Measurements from ENCODE around the gene OSTM1. TPM values are rescaled to one million over a fixed set of nuclear protein-coding genes. Genes with fewer than 3 reads are reported as not detected.
"Not testable (repeated sequence)": the region's sequence is repeated elsewhere in the genome, so short reads cannot be mapped to it uniquely, and the experiment has no call there.

OSTM1 gene
- total and polyA plus RNA-seq, 7 experiments from 2014 or later: 25.0 to 48.9 (median 31.3) TPM

DNA sequence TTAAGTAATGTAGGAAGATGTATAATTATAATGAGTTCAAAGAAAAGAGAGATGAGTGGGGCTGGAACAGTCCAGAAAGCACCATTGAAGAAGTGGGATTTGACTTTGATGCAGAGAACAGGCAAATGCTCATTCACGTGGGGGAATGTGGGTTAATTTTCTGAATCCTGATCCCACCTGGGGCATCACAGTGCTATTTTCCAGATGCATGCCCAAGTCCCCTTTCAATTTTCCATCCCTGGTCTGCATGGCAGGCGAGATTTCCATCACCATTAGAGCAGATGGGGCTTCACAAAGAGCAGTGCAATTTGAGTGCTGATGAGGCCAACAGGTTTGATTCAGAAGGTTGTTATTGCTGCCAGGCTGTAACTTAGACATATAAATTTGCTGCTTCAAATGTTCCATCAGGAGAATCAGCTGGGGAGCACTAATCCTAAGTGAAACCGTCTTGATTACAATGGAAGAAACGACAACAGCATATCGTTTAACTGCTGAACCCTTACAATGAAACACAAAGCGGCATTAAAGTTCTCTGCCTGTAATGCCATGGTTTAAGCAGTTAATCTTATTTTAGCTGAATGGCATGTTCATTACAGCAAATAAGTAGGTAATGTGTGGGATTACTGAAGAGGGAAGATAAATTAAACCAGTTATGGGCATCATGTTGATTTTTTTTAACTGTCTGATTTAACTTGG lies 45.2 kb downstream of the OSTM1 start:
- H3K4me3 ChIP-seq (ENCODE audit: low read length): no peak overlapping the region
- POLR2A ChIA-PET: interaction anchor here (0.6 kb wide), 1 partner anchor 1052 kb away, joined by 3 read pairs; no protein-coding TSS in a partner anchor
- intact Hi-C loops (cut with micrococcal nuclease): no loop called here
- H3K9me3 ChIP-seq (ENCODE audit: control insufficient read depth in 2 of 3, low read length in 3 of 3): no peaks in the 10 kb centered on the region
- H3K4me3 Mint-ChIP-seq: no peak overlapping the region
- H3K9me3 Mint-ChIP-seq: no peaks in the 10 kb centered on the region
- no peak overlapping the region for H3K27ac Mint-ChIP-seq
- CTCF ChIA-PET: no interaction called here
- DNase-seq (no peak), ATAC-seq (no peak)
- no peaks in the 10 kb centered on the region for H3K27me3 Mint-ChIP-seq
- no peaks in the 10 kb centered on the region for H3K27me3 ChIP-seq (ENCODE audit: control insufficient read depth in 2 of 2, insufficient read depth in 2 of 2, low read length in 2 of 2)
- peaks cover 0 to 4% (median 0%) of the 10 kb centered on the region in 7 donors for H3K4me1 Mint-ChIP-seq
- peaks cover 0 to 5% (median 0%) of the 10 kb centered on the region in 3 experiments for H3K36me3 ChIP-seq (ENCODE audit: control insufficient read depth in 2 of 3, insufficient read depth in 3 of 3, low read length in 3 of 3)
- H3K4me1 ChIP-seq (ENCODE audit: control insufficient read depth in 2 of 2, insufficient read depth in 2 of 2, low read length in 2 of 2): no peaks in the 10 kb centered on the region
- no peak overlapping the region for H3K27ac ChIP-seq (ENCODE audit: low read depth, low read length)
- H3K36me3 Mint-ChIP-seq: peaks cover 0 to 24% (median 5%) of the 10 kb centered on the region in 5 donors

DNA sequence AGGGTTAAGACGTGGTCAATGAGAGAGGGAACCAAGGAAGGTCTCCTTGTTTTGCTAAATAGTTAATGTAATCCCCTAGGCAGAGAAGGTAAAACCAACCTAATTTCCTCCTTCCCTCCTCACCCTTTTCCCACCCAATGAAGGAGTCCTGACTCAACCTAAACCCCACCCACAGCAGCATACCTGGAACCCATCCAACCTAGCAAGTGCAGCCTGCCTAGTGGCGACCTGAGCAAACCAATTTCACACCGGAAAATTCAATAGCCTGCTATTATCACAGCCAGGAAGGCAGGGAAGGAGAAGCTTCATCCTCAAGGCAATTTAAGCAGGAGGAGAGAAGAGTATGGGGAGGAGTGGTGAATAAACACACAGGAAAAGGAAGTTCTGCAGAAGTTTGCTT lies 46.9 kb downstream of the OSTM1 start:
- intact Hi-C loops (cut with micrococcal nuclease): no loop called here
- Histone ChIP-seq H3K4me1 (ENCODE audit: control insufficient read depth in 2 of 2, insufficient read depth in 2 of 2, low read length in 2 of 2) (no peaks in the 10 kb centered on the region), H3K9me3 (ENCODE audit: control insufficient read depth in 2 of 3, low read length in 3 of 3) (no peaks in the 10 kb centered on the region), H3K27ac (ENCODE audit: low read depth, low read length) (no peak overlapping the region), H3K4me3 (ENCODE audit: low read length) (no peak overlapping the region), H3K36me3 (ENCODE audit: control insufficient read depth in 2 of 3, insufficient read depth in 3 of 3, low read length in 3 of 3) (peaks cover 0 to 5% (median 0%) of the 10 kb centered on the region in 3 experiments), H3K27me3 (ENCODE audit: control insufficient read depth in 2 of 2, insufficient read depth in 2 of 2, low read length in 2 of 2) (no peaks in the 10 kb centered on the region)
- H3K4me1 Mint-ChIP-seq: peaks cover 0 to 4% (median 0%) of the 10 kb centered on the region in 7 donors
- POLR2A ChIA-PET: no interaction called here
- no peaks in the 10 kb centered on the region for H3K27me3 Mint-ChIP-seq
- CTCF ChIA-PET: no interaction called here
- DNase-seq: no peak
- H3K27ac Mint-ChIP-seq: no peak overlapping the region
- H3K9me3 Mint-ChIP-seq: no peaks in the 10 kb centered on the region
- H3K36me3 Mint-ChIP-seq: peaks cover 0 to 21% (median 0%) of the 10 kb centered on the region in 5 donors
- ATAC-seq: no peak
- no peak overlapping the region for H3K4me3 Mint-ChIP-seq

DNA sequence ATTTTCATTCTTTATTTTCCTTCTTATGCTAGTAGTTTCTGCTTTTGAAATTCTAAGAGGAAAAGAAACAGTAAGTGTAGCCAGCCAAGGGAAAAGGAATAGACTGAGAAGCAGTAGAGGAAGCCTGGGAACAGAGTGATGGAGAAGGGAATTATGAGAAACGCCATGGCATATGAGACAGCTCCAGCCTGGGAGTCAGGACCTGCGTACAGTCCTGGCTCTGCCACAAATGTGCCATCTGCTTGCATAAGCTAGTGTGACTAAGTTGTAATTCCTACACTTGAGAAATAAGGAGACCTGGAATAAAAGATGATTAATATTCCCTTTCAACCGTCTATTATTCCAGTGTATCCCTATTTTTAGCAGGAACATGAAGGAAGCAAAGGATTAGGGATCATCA lies 47.5 kb downstream of the OSTM1 start:
- no peaks in the 10 kb centered on the region for H3K4me1 ChIP-seq (ENCODE audit: control insufficient read depth in 2 of 2, insufficient read depth in 2 of 2, low read length in 2 of 2)
- no peaks in the 10 kb centered on the region for H3K27me3 ChIP-seq (ENCODE audit: control insufficient read depth in 2 of 2, insufficient read depth in 2 of 2, low read length in 2 of 2)
- DNase-seq (no peak), ATAC-seq (no peak)
- intact Hi-C loops (cut with micrococcal nuclease): no loop called here
- Mint-ChIP-seq H3K4me3 (no peak overlapping the region), H3K27ac (no peak overlapping the region), H3K36me3 (peaks cover 0 to 19% (median 0%) of the 10 kb centered on the region in 5 donors), H3K4me1 (peaks cover 0 to 4% (median 0%) of the 10 kb centered on the region in 7 donors), H3K9me3 (no peaks in the 10 kb centered on the region), H3K27me3 (no peaks in the 10 kb centered on the region)
- no peak overlapping the region for H3K27ac ChIP-seq (ENCODE audit: low read depth, low read length)
- ChIA-PET POLR2A (no interaction called here), CTCF (no interaction called here)
- H3K9me3 ChIP-seq (ENCODE audit: control insufficient read depth in 2 of 3, low read length in 3 of 3): no peaks in the 10 kb centered on the region
- no peak overlapping the region for H3K4me3 ChIP-seq (ENCODE audit: low read length)
- peaks cover 0 to under 1% (median 0%) of the 10 kb centered on the region in 3 experiments for H3K36me3 ChIP-seq (ENCODE audit: control insufficient read depth in 2 of 3, insufficient read depth in 3 of 3, low read length in 3 of 3)

DNA sequence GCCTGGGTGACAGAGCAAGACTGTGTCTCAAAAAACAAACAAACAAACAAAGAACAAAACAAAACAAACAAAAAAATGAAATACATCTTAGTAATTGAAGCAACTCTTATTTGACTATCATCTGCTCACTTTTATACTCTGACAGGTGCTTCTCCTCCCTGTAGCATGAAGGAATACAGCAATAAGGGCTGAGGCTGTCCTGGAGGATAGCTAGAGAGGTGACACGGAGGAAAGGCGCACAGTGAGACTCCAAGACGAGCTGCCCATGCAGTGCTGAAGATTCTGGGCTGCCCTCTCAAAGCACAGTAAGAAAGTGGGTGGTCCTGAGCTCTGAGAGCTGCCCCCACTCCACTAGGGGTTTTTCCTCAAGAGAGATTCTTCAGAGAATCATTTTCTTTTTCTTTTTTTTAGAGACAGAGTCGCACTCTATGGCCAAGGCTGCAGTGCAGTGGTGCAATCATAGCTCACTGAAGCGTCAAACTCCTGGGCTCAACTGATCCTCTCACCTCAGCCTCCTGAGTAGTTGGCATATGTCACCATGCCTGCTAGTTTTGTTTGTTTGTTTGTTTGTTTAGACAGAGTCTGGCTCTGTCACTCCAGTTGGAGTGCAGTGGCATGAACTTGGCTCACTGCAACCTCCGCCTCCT lies 50.0 kb downstream of the OSTM1 start:
- ATAC-seq (no peak), DNase-seq (no peak)
- Histone ChIP-seq H3K27me3 (ENCODE audit: control insufficient read depth in 2 of 2, insufficient read depth in 2 of 2, low read length in 2 of 2) (no peaks in the 10 kb centered on the region), H3K9me3 (ENCODE audit: control insufficient read depth in 2 of 3, low read length in 3 of 3) (no peaks in the 10 kb centered on the region), H3K36me3 (ENCODE audit: control insufficient read depth in 2 of 3, insufficient read depth in 3 of 3, low read length in 3 of 3) (no peaks in the 10 kb centered on the region), H3K4me1 (ENCODE audit: control insufficient read depth in 2 of 2, insufficient read depth in 2 of 2, low read length in 2 of 2) (no peaks in the 10 kb centered on the region), H3K27ac (ENCODE audit: low read depth, low read length) (no peak overlapping the region), H3K4me3 (ENCODE audit: low read length) (no peak overlapping the region)
- H3K27ac Mint-ChIP-seq: no peak overlapping the region
- H3K27me3 Mint-ChIP-seq: peaks cover 0 to 2% (median 0%) of the 10 kb centered on the region in 5 donors
- peaks cover 0 to 19% (median 0%) of the 10 kb centered on the region in 5 donors for H3K36me3 Mint-ChIP-seq
- CTCF ChIA-PET: no interaction called here
- intact Hi-C loops (cut with micrococcal nuclease): no loop called here
- POLR2A ChIA-PET: no interaction called here
- peaks cover 0 to 4% (median 0%) of the 10 kb centered on the region in 7 donors for H3K4me1 Mint-ChIP-seq
- no peak overlapping the region for H3K4me3 Mint-ChIP-seq
- H3K9me3 Mint-ChIP-seq: no peaks in the 10 kb centered on the region

DNA sequence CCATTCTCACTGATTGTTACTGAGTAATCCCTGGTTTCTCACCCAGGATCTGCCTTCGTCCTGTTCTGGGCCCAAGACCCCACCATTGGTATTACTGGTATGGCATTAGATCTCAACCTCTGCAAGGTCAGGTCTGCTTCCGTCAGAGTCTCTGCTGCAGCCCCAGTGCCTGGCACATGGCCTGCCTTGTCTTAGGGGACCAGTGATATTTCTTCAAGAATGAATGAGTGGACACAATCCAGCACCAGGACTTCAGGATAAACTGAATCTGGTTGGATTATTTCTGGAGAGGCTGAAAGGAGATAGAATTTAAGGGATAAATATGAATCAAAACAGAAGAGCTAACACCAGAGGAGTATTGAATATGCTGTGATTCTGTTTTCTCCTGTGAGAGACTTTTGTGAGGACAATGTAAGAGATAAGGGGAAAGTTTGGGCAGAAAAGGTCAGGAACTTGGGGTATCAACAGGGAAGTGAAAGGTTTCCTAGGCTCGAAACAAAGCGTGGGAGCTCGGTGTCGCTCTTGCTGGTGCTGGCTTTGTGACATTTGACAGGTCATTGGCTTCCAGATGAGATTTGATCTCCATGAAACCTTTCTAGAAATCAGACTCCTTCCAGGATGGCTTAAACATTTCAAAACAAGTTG lies 53.9 kb downstream of the OSTM1 start:
- Histone ChIP-seq H3K4me1 (ENCODE audit: control insufficient read depth in 2 of 2, insufficient read depth in 2 of 2, low read length in 2 of 2) (no peaks in the 10 kb centered on the region), H3K36me3 (ENCODE audit: control insufficient read depth in 2 of 3, insufficient read depth in 3 of 3, low read length in 3 of 3) (no peaks in the 10 kb centered on the region), H3K4me3 (ENCODE audit: low read length) (no peak overlapping the region), H3K27me3 (ENCODE audit: control insufficient read depth in 2 of 2, insufficient read depth in 2 of 2, low read length in 2 of 2) (no peaks in the 10 kb centered on the region), H3K9me3 (ENCODE audit: control insufficient read depth in 2 of 3, low read length in 3 of 3) (no peaks in the 10 kb centered on the region), H3K27ac (ENCODE audit: low read depth, low read length) (no peak overlapping the region)
- DNase-seq (no peak), ATAC-seq (no peak)
- peaks cover 0 to 12% (median 4%) of the 10 kb centered on the region in 11 donors for H3K9me3 Mint-ChIP-seq
- H3K36me3 Mint-ChIP-seq: peaks cover 0 to 14% (median 10%) of the 10 kb centered on the region in 5 donors
- peaks cover 0 to 11% (median 5%) of the 10 kb centered on the region in 5 donors for H3K27me3 Mint-ChIP-seq
- no peak overlapping the region for H3K4me3 Mint-ChIP-seq
- POLR2A ChIA-PET: no interaction called here
- intact Hi-C loops (cut with micrococcal nuclease): no loop called here
- H3K27ac Mint-ChIP-seq: no peak overlapping the region
- CTCF ChIA-PET: no interaction called here
- peaks cover 0 to 1% (median 0%) of the 10 kb centered on the region in 7 donors for H3K4me1 Mint-ChIP-seq

DNA sequence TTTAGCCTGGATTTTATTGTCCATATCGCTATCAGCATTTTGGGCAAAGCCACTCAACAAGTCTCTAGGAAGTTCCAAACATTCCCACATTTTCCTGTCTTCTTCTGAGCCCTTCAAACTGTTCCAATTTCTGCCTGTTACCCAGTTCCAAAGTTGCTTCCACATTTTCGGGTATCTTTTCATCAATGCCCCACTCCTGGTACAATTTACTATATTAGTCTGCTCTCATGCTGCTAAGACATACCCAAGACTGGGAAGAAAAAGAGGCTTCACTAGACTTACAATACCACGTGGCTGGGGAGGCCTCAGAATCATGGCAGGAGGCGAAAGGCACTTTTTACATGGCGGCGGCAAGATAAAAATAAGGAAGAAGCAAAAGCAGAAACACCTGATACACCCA lies 58.3 kb downstream of the OSTM1 start:
- intact Hi-C loops (cut with micrococcal nuclease): not testable (repeated sequence)

More for the DNA sequence above, 58.3 kb downstream of the OSTM1 start:
- H3K36me3 ChIP-seq (ENCODE audit: control insufficient read depth in 2 of 3, insufficient read depth in 3 of 3, low read length in 3 of 3); H3K4me1 Mint-ChIP-seq; DNase-seq; H3K27me3 ChIP-seq (ENCODE audit: control insufficient read depth in 2 of 2, insufficient read depth in 2 of 2, low read length in 2 of 2); POLR2A ChIA-PET; H3K27ac ChIP-seq (ENCODE audit: low read depth, low read length); H3K27ac Mint-ChIP-seq; ATAC-seq; CTCF ChIA-PET; H3K4me3 ChIP-seq (ENCODE audit: low read length); H3K9me3 ChIP-seq (ENCODE audit: control insufficient read depth in 2 of 3, low read length in 3 of 3); H3K4me1 ChIP-seq (ENCODE audit: control insufficient read depth in 2 of 2, insufficient read depth in 2 of 2, low read length in 2 of 2); H3K4me3 Mint-ChIP-seq: not testable (repeated sequence)
- Mint-ChIP-seq H3K9me3 (peaks cover 0 to 17% (median 8%) of the 10 kb centered on the region in 11 donors), H3K27me3 (peaks cover 0 to 14% (median 9%) of the 10 kb centered on the region in 5 donors), H3K36me3 (peaks cover 3 to 22% (median 19%) of the 10 kb centered on the region in 5 donors)
